Esophagus squamous epithelium (tissue), 5 donors: ENCODE data around the gene SFR1. TPM values are rescaled to one million over a fixed set of nuclear protein-coding genes. Genes with fewer than 3 reads are reported as not detected.
A peak's percentile ranks its signal among the peaks of the same experiment; 100 is the strongest.

ENCODE experiments used
- DNase-seq: peaks from one replicate; lab custom pipeline; 2025; lab: John Stamatoyannopoulos, UW
- H3K27ac ChIP-seq, 4 donors: fragments of 200-600 bp; sonication (generic); one replicate each; pipeline ENCODE4 v1.5.1; 2016 to 2019; ENCODE audit warnings: mild to moderate bottlenecking in 1 of 4
- H3K27me3 ChIP-seq, 4 donors: fragments of 200-600 bp; sonication (generic); 1 replicate in 3 of 4; 2 replicates in 1 of 4; pipeline versions ENCODE4 v1.5.1 to v1.6.0; 2017 to 2021; ENCODE audit warnings: antibody characterized with exemption in 1 of 4
- H3K36me3 ChIP-seq, 3 donors: fragments of 200-600 bp; sonication (generic); one replicate each; pipeline ENCODE4 v1.5.1; 2016 to 2019
- H3K4me1 ChIP-seq, 3 donors: fragments of 200-600 bp; sonication (generic); one replicate each; pipeline ENCODE4 v1.5.1; 2017 to 2019
- H3K4me3 ChIP-seq, 4 donors: fragments of 200-600 bp; sonication (generic); 1 replicate in 3 of 4; 2 replicates in 1 of 4; pipeline ENCODE4 v1.5.1; 2016 to 2019; ENCODE audit warnings: mild to moderate bottlenecking in 2 of 4, moderate library complexity in 1 of 4
- H3K9me3 ChIP-seq, 3 donors: fragments of 200-600 bp; sonication (generic); one replicate each; pipeline ENCODE4 v1.5.1; 2016 to 2019
- CTCF ChIP-seq, 6 experiments: fragments of 450-650 bp in 4 of 6; fragments of 200-600 bp in 2 of 6; sonication (generic) in 2 of 6; IDR thresholded peaks; one replicate each; pipeline ENCODE4 v1.5.1; 2016 to 2019; ENCODE audit warnings: antibody characterized with exemption in 6 of 6, mild to moderate bottlenecking in 4 of 6, moderate library complexity in 4 of 6
- POLR2A ChIP-seq, 4 donors: fragments of 450-650 bp; IDR thresholded peaks; one replicate each; pipeline ENCODE4 v1.6.1; 2017; ENCODE audit warnings: antibody characterized with exemption in 4 of 4, mild to moderate bottlenecking in 4 of 4, moderate library complexity in 3 of 4
- WGBS, 2 donors: methylation state at CpG; one replicate each; pipeline ENCODE4 v1.1.5; 2018; 5-methylcytosine and 5-hydroxymethylcytosine counted together
- intact Hi-C: fragments of 100-400 bp; cut with DNase I; formaldehyde crosslinking; loops from one replicate; pipeline ENCODE4 v1.15.0; 2022
- total RNA-seq, 4 donors: library from RNA; depleted of rRNA; stranded (reverse); fragments of >200 nt; gene quantifications; one replicate each; pipeline ENCODE4 v1.1.0, GENCODE V29; 2016
- donor health status: DM: yes; HTN: yes; CAD: no.

SFR1 gene
- total RNA-seq, 4 donors from 2014 or later, result 2.7 to 9.3 (median 6.3) TPM

GRCh38 chr10:104077247-104077646, 44.7 kb upstream of the SFR1 start:
- intact Hi-C loops, result no loop called here
- peaks cover 0 to 14% (median 0%) of the 10 kb centered on the region in 4 donors for H3K27me3 ChIP-seq
- no peak overlapping the region for H3K4me3 ChIP-seq
- no peak for DNase-seq
- TF ChIP-seq POLR2A (IDR thresholded peaks at IDR 0.05), result no peak
- TF ChIP-seq CTCF (IDR thresholded peaks at IDR 0.05), result no peak
- H3K36me3 ChIP-seq, result peaks cover 0 to 35% (median 0%) of the 10 kb centered on the region in 3 donors
- peaks cover 0 to 41% (median 8%) of the 10 kb centered on the region in 3 donors for H3K4me1 ChIP-seq
- no peaks in the 10 kb centered on the region for H3K9me3 ChIP-seq
- H3K27ac ChIP-seq, result peak overlapping the region in 2 of 4 donors; percentile 27 to 31
- WGBS, 2 donors, result 64 to 65% methylated on average over 3 of the region's 3 CpGs

- peaks cover 0 to 31% (median 0%) of the 10 kb centered on the region in 3 donors for H3K36me3 ChIP-seq
- H3K9me3 ChIP-seq, result no peaks in the 10 kb centered on the region
- peaks cover 0 to 14% (median 0%) of the 10 kb centered on the region in 4 donors for H3K27me3 ChIP-seq
- H3K4me1 ChIP-seq, result peaks cover 0 to 45% (median 8%) of the 10 kb centered on the region in 3 donors
- no peak overlapping the region for H3K27ac ChIP-seq
- DNase-seq, result no peak
- intact Hi-C loops, result no loop called here
- 74 to 79% methylated on average over 2 to 4 of the region's 5 CpGs for WGBS, 2 donors
- TF ChIP-seq POLR2A (IDR thresholded peaks at IDR 0.05) (no peak), CTCF (IDR thresholded peaks at IDR 0.05) (no peak)
- no peak overlapping the region for H3K4me3 ChIP-seq
Observed at GRCh38 chr10:104077663-104078151, 44.3 kb upstream of the SFR1 start.

- no peaks in the 10 kb centered on the region for H3K9me3 ChIP-seq
- intact Hi-C loops, result no loop called here
- no peak overlapping the region for H3K4me3 ChIP-seq
- TF ChIP-seq POLR2A (IDR thresholded peaks at IDR 0.05), result no peak
- peak in 5 of 6 experiments; percentile 19 to 65 (median 36) for TF ChIP-seq CTCF (IDR thresholded peaks at IDR 0.05)
- no peak for DNase-seq
- WGBS, 2 donors, result 13 to 26% methylated on average over 1 of the region's 1 CpG
- peaks cover 0 to 5% (median 0%) of the 10 kb centered on the region in 4 donors for H3K27me3 ChIP-seq
- H3K4me1 ChIP-seq, result peaks cover 0 to 54% (median 8%) of the 10 kb centered on the region in 3 donors
- H3K36me3 ChIP-seq, result peaks cover 0 to 7% (median 0%) of the 10 kb centered on the region in 3 donors
- peak overlapping the region in 1 of 4 donors; percentile 75 for H3K27ac ChIP-seq
Observed at GRCh38 chr10:104080762-104081161, 41.2 kb upstream of the SFR1 start.

GRCh38 chr10:104081998-104082397, 40.0 kb upstream of the SFR1 start:
- H3K27ac ChIP-seq, result peak overlapping the region; percentile 54 to 75 (median 70)
- WGBS, 2 donors, result 28 to 55% methylated on average over 5 of the region's 5 CpGs
- TF ChIP-seq CTCF (IDR thresholded peaks at IDR 0.05), result no peak
- TF ChIP-seq POLR2A (IDR thresholded peaks at IDR 0.05), result no peak
- no peaks in the 10 kb centered on the region for H3K9me3 ChIP-seq
- H3K27me3 ChIP-seq, result peaks cover 0 to 8% (median 0%) of the 10 kb centered on the region in 4 donors
- H3K36me3 ChIP-seq, result no peaks in the 10 kb centered on the region
- intact Hi-C loops, result no loop called here
- H3K4me3 ChIP-seq, result peak overlapping the region in 3 of 4 donors; percentile 36 to 44 (median 39)
- no peak for DNase-seq
- peaks cover 0 to 57% (median 7%) of the 10 kb centered on the region in 3 donors for H3K4me1 ChIP-seq

GRCh38 chr10:104084482-104085142, 37.4 kb upstream of the SFR1 start:
- intact Hi-C loops, result no loop called here
- 41 to 57% methylated on average over 5 of the region's 5 CpGs for WGBS, 2 donors
- TF ChIP-seq CTCF (IDR thresholded peaks at IDR 0.05) (no peak), POLR2A (IDR thresholded peaks at IDR 0.05) (no peak)
- H3K4me1 ChIP-seq, result peaks cover 0 to 34% (median 0%) of the 10 kb centered on the region in 3 donors
- no peaks in the 10 kb centered on the region for H3K36me3 ChIP-seq
- H3K9me3 ChIP-seq, result no peaks in the 10 kb centered on the region
- DNase-seq, result no peak
- peak overlapping the region; percentile 18 to 44 (median 38) for H3K4me3 ChIP-seq
- H3K27ac ChIP-seq, result peak overlapping the region; percentile 43 to 75 (median 70)
- peaks cover 0 to 27% (median 0%) of the 10 kb centered on the region in 4 donors for H3K27me3 ChIP-seq
